IMR-90 (cell line): ENCODE data around the gene SRPK2. TPM values are rescaled to one million over a fixed set of nuclear protein-coding genes. Genes with fewer than 3 reads are reported as not detected.

ENCODE experiments used
- ATAC-seq: fragments of 200-7000 bp; cut with Tn5 transposase; 2 replicates; pipeline ENCODE4 v1.9.1; 2020; ENCODE audit warnings: low read depth, mild to moderate bottlenecking, moderate library complexity
- BruUV-seq: library from RNA; stranded (reverse); fragments of 400-500 nt; replicated peaks from 2 replicates; lab custom pipeline; 2021; lab: Mats Ljungman, UMichigan
- CTCF ChIA-PET: fragments of 300-600 bp; formaldehyde crosslinking; extraction: SDS; loops from one replicate; lab custom pipeline; 2021; ENCODE audit warnings: antibody characterized with exemption; lab: Yijun Ruan, JAX
- POLR2A ChIA-PET: fragments of 300-600 bp; sonication (Branson Sonifier 250); formaldehyde crosslinking; loops from one replicate; lab custom pipeline; 2022; ENCODE audit warnings: antibody characterized with exemption; ENCODE audit not compliant: unreplicated experiment; lab: Charles Lee
- DNase-seq: peaks from one replicate; pipeline ENCODE4 v3.0.0; 2013
- H2AFZ ChIP-seq: replicated peaks from 2 replicates; pipeline ENCODE3; 2013; ENCODE audit warnings: low read length, mild to moderate bottlenecking; ENCODE audit not compliant: poor library complexity
- H2AK5ac ChIP-seq: 2 replicates; pipeline ENCODE4 v1.6.1; 2013; ENCODE audit warnings: low read depth, low read length, inconsistent platforms
- H2AK9ac ChIP-seq: replicated peaks from 2 replicates; pipeline ENCODE3; 2013; ENCODE audit warnings: mild to moderate bottlenecking, low read depth, low read length, moderate library complexity; ENCODE audit not compliant: poor library complexity
- H2BK120ac ChIP-seq: 2 replicates; pipeline ENCODE4 v1.6.1; 2013; ENCODE audit warnings: low read depth, low read length, inconsistent platforms
- H2BK15ac ChIP-seq: 3 replicates; pipeline ENCODE4 v1.6.1; 2013; ENCODE audit warnings: low read depth, low read length, inconsistent platforms
- H2BK20ac ChIP-seq: 2 replicates; pipeline ENCODE4 v1.6.1; 2013; ENCODE audit warnings: low read depth, mild to moderate bottlenecking, inconsistent platforms, low read length, moderate library complexity
- H2BK5ac ChIP-seq: 2 replicates; pipeline ENCODE4 v1.6.1; 2013; ENCODE audit warnings: mild to moderate bottlenecking, low read depth, low read length, inconsistent platforms; ENCODE audit not compliant: poor library complexity, severe bottlenecking
- H3K14ac ChIP-seq: replicated peaks from 2 replicates; pipeline ENCODE4 v1.6.1; 2013; ENCODE audit warnings: low read depth, low read length, inconsistent platforms
- H3K18ac ChIP-seq: 2 replicates; pipeline ENCODE4 v1.6.1; 2013; ENCODE audit warnings: low read depth, low read length, control low read depth
- H3K23ac ChIP-seq: 2 replicates; pipeline ENCODE4 v1.6.1; 2013; ENCODE audit warnings: low read depth, low read length, inconsistent platforms
- H3K27ac ChIP-seq: 2 replicates; pipeline ENCODE4 v1.5.1; 2013; ENCODE audit warnings: mild to moderate bottlenecking, control low read depth, low read length; ENCODE audit not compliant: insufficient read depth
- H3K27me3 ChIP-seq: 2 replicates; pipeline ENCODE4 v1.6.1; 2013; ENCODE audit warnings: low read length; ENCODE audit not compliant: control insufficient read depth, insufficient read depth
- H3K36me3 ChIP-seq: 2 replicates; pipeline ENCODE4 v1.6.1; 2013; ENCODE audit warnings: low read length, mixed read lengths; ENCODE audit not compliant: control insufficient read depth, insufficient read depth
- H3K4ac ChIP-seq: 2 replicates; pipeline ENCODE4 v1.6.1; 2013; ENCODE audit warnings: low read depth, low read length, inconsistent platforms
- H3K4me1 ChIP-seq: 2 replicates; pipeline ENCODE4 v1.6.1; 2013; ENCODE audit warnings: low read length, mixed read lengths; ENCODE audit not compliant: control insufficient read depth, insufficient read depth
- H3K4me2 ChIP-seq: 2 replicates; pipeline ENCODE4 v1.6.1; 2013; ENCODE audit warnings: low read depth, mild to moderate bottlenecking, control low read depth, low read length, moderate library complexity
- H3K4me3 ChIP-seq: 2 replicates; pipeline ENCODE4 v1.5.1; 2013; ENCODE audit warnings: low read depth, mild to moderate bottlenecking, control low read depth, low read length, moderate library complexity; ENCODE audit not compliant: insufficient read depth
- H3K56ac ChIP-seq: 2 replicates; pipeline ENCODE4 v1.6.1; 2013; ENCODE audit warnings: low read length, inconsistent platforms; ENCODE audit not compliant: insufficient read depth; ENCODE audit errors: extremely low read depth
- H3K79me1 ChIP-seq, 2 experiments: 2 replicates each; pipeline ENCODE4 v1.6.1; 2013; ENCODE audit warnings: low read length in 2 of 2, inconsistent platforms in 1 of 2, low read depth in 1 of 2
- H3K9ac ChIP-seq: 2 replicates; pipeline ENCODE4 v1.6.1; 2013; ENCODE audit warnings: low read depth, low read length, control low read depth
- H3K9me1 ChIP-seq: 2 replicates; pipeline ENCODE4 v1.6.1; 2013; ENCODE audit warnings: low read length, inconsistent platforms; ENCODE audit not compliant: insufficient read depth
- H3K9me3 ChIP-seq: 2 replicates; pipeline ENCODE4 v1.6.1; 2013; ENCODE audit warnings: low read length; ENCODE audit not compliant: control insufficient read depth, insufficient read depth
- H4K20me1 ChIP-seq: 2 replicates; pipeline ENCODE4 v1.6.1; 2013; ENCODE audit warnings: low read length, inconsistent platforms; ENCODE audit not compliant: insufficient read depth
- H4K5ac ChIP-seq: 2 replicates; pipeline ENCODE4 v1.6.1; 2013; ENCODE audit warnings: mild to moderate bottlenecking, low read depth, low read length, control low read depth
- H4K8ac ChIP-seq, 2 experiments: 2 replicates each; pipeline ENCODE4 v1.6.1; 2013; ENCODE audit warnings: low read depth in 2 of 2, low read length in 2 of 2, control low read depth in 1 of 2, inconsistent platforms in 1 of 2
- H4K91ac ChIP-seq: 2 replicates; pipeline ENCODE4 v1.6.1; 2013; ENCODE audit warnings: low read depth, low read length, inconsistent platforms; ENCODE audit not compliant: insufficient read depth
- CHD1 ChIP-seq: IDR thresholded peaks from 2 replicates; pipeline ENCODE4 v1.6.1; 2012; ENCODE audit warnings: low read depth, low read length, improper control_type of control experiment
- NFE2L2 ChIP-seq: fragments of 150-350 bp; IDR thresholded peaks from 2 replicates; pipeline ENCODE4 v1.6.1; 2016; ENCODE audit warnings: low read depth, mild to moderate bottlenecking, low read length
- POLR2A ChIP-seq: IDR thresholded peaks from 2 replicates; pipeline ENCODE4 v1.6.1; 2012; ENCODE audit warnings: mild to moderate bottlenecking, low read depth, low read length
- RCOR1 ChIP-seq: IDR thresholded peaks from 2 replicates; pipeline ENCODE4 v1.6.1; 2012; ENCODE audit warnings: mild to moderate bottlenecking, low read length, improper control_type of control experiment; ENCODE audit not compliant: insufficient replicate concordance
- WGBS, 2 experiments: methylation state at CpG; one replicate each; pipeline versions ENCODE4 v1.1.5 to v1.1.7; 2013; ENCODE audit warnings: missing lambda C conversion rate in 2 of 2; ENCODE audit not compliant: insufficient read length in 1 of 2; ENCODE audit errors: extremely low coverage in 2 of 2; 5-methylcytosine and 5-hydroxymethylcytosine counted together
- dilution Hi-C: fragments of 300-500 bp; cut with HindIII; formaldehyde crosslinking; loops from one replicate; pipeline ENCODE4 v1.14.3; 2018; ENCODE audit warnings: low sequenced_read_pairs; ENCODE audit not compliant: unreplicated experiment
- in situ Hi-C: fragments of 300-500 bp; cut with MboI; formaldehyde crosslinking; loops from 3 replicates; pipeline ENCODE4 v1.14.3; 2019; ENCODE audit warnings: low sequenced_read_pairs, inconsistent platforms, mixed read lengths
- intact Hi-C: fragments of 100-400 bp; cut with micrococcal nuclease; formaldehyde crosslinking; loops from 2 replicates; pipeline ENCODE4 v1.10.0; 2022
- polyA plus RNA-seq, 3 experiments: library from polyadenylated mRNA; depleted of rRNA; stranded (reverse); fragments of >200 nt; gene quantifications; 2 replicates each; pipeline ENCODE4 v1.2.3, GENCODE V29; 2012; ENCODE audit warnings: low replicate concordance in 1 of 3
- total RNA-seq: library from RNA; depleted of rRNA; stranded (reverse); fragments of >200 nt; gene quantifications from 2 replicates; pipeline ENCODE4 v1.2.3, GENCODE V29; 2012
- TF ChIP-seq, protein P1 (sequence below): fragments of 150-350 bp; IDR thresholded peaks from 2 replicates; pipeline ENCODE4 v1.6.1; 2017; ENCODE audit warnings: mild to moderate bottlenecking, antibody characterized with exemption, low read length, low read depth

SRPK2 gene
- total and polyA plus RNA-seq, 2 of the 4 experiments (the other 2 are of a cell fraction), result 13.2 to 33.0 TPM

- peak overlapping the region; percentile 26; the same call in 1 of the 2 replicates for H3K4me3 ChIP-seq
- no peaks in the 10 kb centered on the region for H3K27me3 ChIP-seq
- peak overlapping the region in 1 of 2 experiments; percentile 49; a peak in 1 of 4 replicates for H4K8ac ChIP-seq
- H3K4ac ChIP-seq, result 0 out of 2 replicates have a peak overlapping the region, but pooled peaks have one; percentile 1
- dilution Hi-C loops (no loop called here), intact Hi-C loops (no loop called here), in situ Hi-C loops (no loop called here)
- no peak overlapping the region for H2BK120ac ChIP-seq
- H3K9ac ChIP-seq, result peak overlapping the region; percentile 75; the same call in 1 of the 2 replicates
- H4K91ac ChIP-seq, result no peak overlapping the region
- H3K36me3 ChIP-seq, result no peaks in the 10 kb centered on the region
- no peak overlapping the region for H2BK15ac ChIP-seq
- H3K56ac ChIP-seq, result peak overlapping the region; percentile 25; the same call in 1 of the 2 replicates
- no peak for TF ChIP-seq RCOR1
- 0 out of 2 replicates have a peak, but pooled peaks have one; percentile 1 for TF ChIP-seq CHD1
- TF ChIP-seq NFE2L2, result no peak
- TF ChIP-seq POLR2A, result no peak
- TF ChIP-seq, protein P1, sequence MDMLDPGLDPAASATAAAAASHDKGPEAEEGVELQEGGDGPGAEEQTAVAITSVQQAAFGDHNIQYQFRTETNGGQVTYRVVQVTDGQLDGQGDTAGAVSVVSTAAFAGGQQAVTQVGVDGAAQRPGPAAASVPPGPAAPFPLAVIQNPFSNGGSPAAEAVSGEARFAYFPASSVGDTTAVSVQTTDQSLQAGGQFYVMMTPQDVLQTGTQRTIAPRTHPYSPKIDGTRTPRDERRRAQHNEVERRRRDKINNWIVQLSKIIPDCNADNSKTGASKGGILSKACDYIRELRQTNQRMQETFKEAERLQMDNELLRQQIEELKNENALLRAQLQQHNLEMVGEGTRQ, result no peak
- H2AFZ ChIP-seq, result no peak overlapping the region
- peak overlapping the region; percentile 64; the same call in 1 of the 2 replicates for H3K27ac ChIP-seq
- no peak overlapping the region for H3K23ac ChIP-seq
- BruUV-seq, result no TSS peak
- ATAC-seq (peak; percentile 55), DNase-seq (no peak)
- H2BK5ac ChIP-seq, result peak overlapping the region; percentile 80
- no peaks in the 10 kb centered on the region for H3K9me3 ChIP-seq
- H2AK5ac ChIP-seq, result no peak overlapping the region
- CTCF ChIA-PET, result no interaction called here
- no peak overlapping the region for H2AK9ac ChIP-seq
- no peaks in the 10 kb centered on the region for H3K9me1 ChIP-seq
- no peak overlapping the region for H3K14ac ChIP-seq
- H2BK20ac ChIP-seq, result no peak overlapping the region
- POLR2A ChIA-PET, result no interaction called here
- peaks cover 7% of the 10 kb centered on the region for H3K4me1 ChIP-seq
- peak overlapping the region; percentile 71; the same call in 1 of the 2 replicates for H3K18ac ChIP-seq
- peak overlapping the region; percentile 87 for H3K4me2 ChIP-seq
- peaks cover 20% of the 10 kb centered on the region; the same call in 1 of the 2 replicates for H4K20me1 ChIP-seq
- whole genome bisulfite sequencing, 2 experiments, result no CpG with 5 or more reads among the region's 3 CpGs
- peaks cover 13 to 41% of the 10 kb centered on the region in 2 experiments for H3K79me1 ChIP-seq
- H4K5ac ChIP-seq, result peak overlapping the region; percentile 36; the same call in 1 of the 2 replicates
Observed at GRCh38 chr7:105269397-105269796, 119.3 kb downstream of the SRPK2 start.
